ENCODE results near the gene HCLS1. TPM values are rescaled to one million over a fixed set of nuclear protein-coding genes. Genes with fewer than 3 reads are reported as not detected.

Gene HCLS1
- total and polyA plus RNA-seq, 9 of the 15 experiments (the other 6 are each of a cell fraction or from before 2014, with no cell fraction given): 4.8 to 34.1 (median 22.0) TPM

GRCh38 chr3:121660356-121661171 lies at the start of gene HCLS1 (continued):
- TF ChIP-seq RBM22 (IDR thresholded peaks at IDR 0.05; ENCODE audit: low read depth, low read length, poor library complexity, severe bottlenecking) (no peak), NR2C1 (IDR thresholded peaks at IDR 0.05) (peak; percentile 28; the same call in 1 of the 2 replicates), NR2C1 (tag; IDR thresholded peaks at IDR 0.05) (peak; percentile 60), SRF (CRISPR knock-in tag; IDR thresholded peaks at IDR 0.05) (peak in 1 of 2 experiments; percentile 94; a peak in 2 of 4 replicates), MAZ (CRISPR knock-in tag; conservative IDR thresholded peaks at IDR 0.05 in 1 of 2, IDR thresholded peaks at IDR 0.05 in 1 of 2) (0 out of 4 replicates have a peak, but pooled peaks of 1 of the 2 experiments have one; percentile 8), ZBTB12 (CRISPR knock-in tag; IDR thresholded peaks at IDR 0.05) (peak; percentile 43), FUS (optimal IDR thresholded peaks at IDR 0.05; ENCODE audit: low read depth, low read length) (no peak), SMC3 (conservative IDR thresholded peaks at IDR 0.05; ENCODE audit: insufficient read depth, low read depth, low read length) (no peak), POLR2H (tag; IDR thresholded peaks at IDR 0.05; ENCODE audit: low read depth) (peak; percentile 90), L3MBTL2 (IDR thresholded peaks at IDR 0.05) (peak; percentile 52), POLR2A (conservative IDR thresholded peaks at IDR 0.05) (peak; percentile 60; the same call in 1 of the 2 replicates), ZNF316 (IDR thresholded peaks at IDR 0.05) (no peak), PHF20 (IDR thresholded peaks at IDR 0.05; ENCODE audit: partially characterized antibody) (peak; percentile 51), POLR2G (IDR thresholded peaks at IDR 0.05; ENCODE audit: low read depth, low read length) (peak; percentile 36; the same call in 1 of the 2 replicates), RUNX1 (IDR thresholded peaks at IDR 0.05; ENCODE audit: low read depth) (no peak), RBFOX2 (IDR thresholded peaks at IDR 0.05; ENCODE audit: low read depth, low read length) (peak; percentile 46; the same call in 1 of the 2 replicates), CREM (IDR thresholded peaks at IDR 0.05; ENCODE audit: low read depth) (peak; percentile 83), ELF1 (tag; IDR thresholded peaks at IDR 0.05) (peak; percentile 87), SUPT5H (IDR thresholded peaks at IDR 0.05) (peak; percentile 59), ARHGAP35 (IDR thresholded peaks at IDR 0.05; ENCODE audit: partially characterized antibody) (no peak), RBM14 (IDR thresholded peaks at IDR 0.05; ENCODE audit: borderline replicate concordance, insufficient read depth, low read depth, low read length) (no peak)
- TF ChIP-seq, protein P1, sequence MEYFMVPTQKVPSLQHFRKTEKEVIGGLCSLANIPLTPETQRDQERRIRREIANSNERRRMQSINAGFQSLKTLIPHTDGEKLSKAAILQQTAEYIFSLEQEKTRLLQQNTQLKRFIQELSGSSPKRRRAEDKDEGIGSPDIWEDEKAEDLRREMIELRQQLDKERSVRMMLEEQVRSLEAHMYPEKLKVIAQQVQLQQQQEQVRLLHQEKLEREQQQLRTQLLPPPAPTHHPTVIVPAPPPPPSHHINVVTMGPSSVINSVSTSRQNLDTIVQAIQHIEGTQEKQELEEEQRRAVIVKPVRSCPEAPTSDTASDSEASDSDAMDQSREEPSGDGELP (CRISPR knock-in tag; IDR thresholded peaks at IDR 0.05; ENCODE audit: borderline replicate concordance): peak; percentile 35; the same call in 1 of the 2 replicates
- TF ChIP-seq, protein P2, sequence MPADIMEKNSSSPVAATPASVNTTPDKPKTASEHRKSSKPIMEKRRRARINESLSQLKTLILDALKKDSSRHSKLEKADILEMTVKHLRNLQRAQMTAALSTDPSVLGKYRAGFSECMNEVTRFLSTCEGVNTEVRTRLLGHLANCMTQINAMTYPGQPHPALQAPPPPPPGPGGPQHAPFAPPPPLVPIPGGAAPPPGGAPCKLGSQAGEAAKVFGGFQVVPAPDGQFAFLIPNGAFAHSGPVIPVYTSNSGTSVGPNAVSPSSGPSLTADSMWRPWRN (IDR thresholded peaks at IDR 0.05; ENCODE audit: low read depth): no peak
- TF ChIP-seq, protein P3, sequence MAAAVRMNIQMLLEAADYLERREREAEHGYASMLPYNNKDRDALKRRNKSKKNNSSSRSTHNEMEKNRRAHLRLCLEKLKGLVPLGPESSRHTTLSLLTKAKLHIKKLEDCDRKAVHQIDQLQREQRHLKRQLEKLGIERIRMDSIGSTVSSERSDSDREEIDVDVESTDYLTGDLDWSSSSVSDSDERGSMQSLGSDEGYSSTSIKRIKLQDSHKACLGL (CRISPR knock-in tag; IDR thresholded peaks at IDR 0.05; ENCODE audit: borderline replicate concordance, poor library complexity, severe bottlenecking): no peak
- TF ChIP-seq, protein P4, sequence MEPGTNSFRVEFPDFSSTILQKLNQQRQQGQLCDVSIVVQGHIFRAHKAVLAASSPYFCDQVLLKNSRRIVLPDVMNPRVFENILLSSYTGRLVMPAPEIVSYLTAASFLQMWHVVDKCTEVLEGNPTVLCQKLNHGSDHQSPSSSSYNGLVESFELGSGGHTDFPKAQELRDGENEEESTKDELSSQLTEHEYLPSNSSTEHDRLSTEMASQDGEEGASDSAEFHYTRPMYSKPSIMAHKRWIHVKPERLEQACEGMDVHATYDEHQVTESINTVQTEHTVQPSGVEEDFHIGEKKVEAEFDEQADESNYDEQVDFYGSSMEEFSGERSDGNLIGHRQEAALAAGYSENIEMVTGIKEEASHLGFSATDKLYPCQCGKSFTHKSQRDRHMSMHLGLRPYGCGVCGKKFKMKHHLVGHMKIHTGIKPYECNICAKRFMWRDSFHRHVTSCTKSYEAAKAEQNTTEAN (CRISPR knock-in tag; IDR thresholded peaks at IDR 0.05): no peak
